A549 treated with AZD2906 at 1 μM for 4 hours (cell line): Measurements from ENCODE around the gene ADGB. TPM values are rescaled to one million over a fixed set of nuclear protein-coding genes. Genes with fewer than 3 reads are reported as not detected.

Source experiments
- total RNA-seq: library from RNA; stranded (reverse); fragments of 200-300 nt; extraction: Qiagen RNA extraction; gene quantifications from 5 replicates; pipeline ENCODE4 v1.2.3, GENCODE V29; 2022

The ADGB gene
- not detected in 5 replicates for total RNA-seq

DNA sequence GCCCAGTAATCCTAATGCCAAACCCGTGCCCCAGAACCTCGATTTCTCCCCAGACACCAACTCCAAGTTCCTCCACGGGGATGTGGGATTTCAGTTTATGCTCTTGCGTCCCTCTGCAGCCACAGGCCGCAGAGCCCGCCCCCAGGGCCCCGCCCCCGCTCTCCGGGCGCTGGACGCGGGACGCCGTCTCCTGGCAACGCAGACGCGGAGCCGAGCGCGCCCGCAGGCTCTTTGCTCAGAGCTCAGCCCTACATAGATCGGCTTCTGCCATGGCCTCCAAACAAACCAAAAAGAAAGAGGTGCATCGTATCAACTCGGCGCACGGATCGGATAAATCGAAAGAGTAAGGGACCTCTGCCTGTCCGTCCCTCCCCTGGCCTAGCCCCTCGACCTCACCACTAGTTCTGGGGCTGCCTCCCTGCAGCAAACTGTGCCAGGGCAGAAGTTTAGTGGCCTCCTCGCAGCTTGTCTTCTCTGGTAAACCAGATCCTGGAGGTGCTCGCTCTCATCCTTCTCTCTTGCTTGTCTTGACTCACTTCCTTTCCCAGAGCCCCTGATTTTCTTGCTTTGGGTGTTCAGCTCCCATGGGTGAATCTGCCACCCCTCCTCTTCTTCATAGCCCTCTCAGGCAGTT is at the start of gene ADGB:
TSS of gene ADGB (plus strand) at position 201 of the 634 bp plus-strand sequence. CDS start at position 270, 69 bp downstream.

Other genes with a start within 250 kb of the ADGB start
- gene RAB32, start 55.1 kb upstream of the ADGB start, total RNA-seq = 36.4 to 42.3 TPM (median 39.6 TPM) in 5 replicates